CD4-positive, alpha-beta memory T cell (primary cell): ENCODE measurements around the gene B4GALNT4. TPM values are rescaled to one million over a fixed set of nuclear protein-coding genes. Genes with fewer than 3 reads are reported as not detected.
"Not testable (repeated sequence)": the region's sequence is repeated elsewhere in the genome, so short reads cannot be mapped to it uniquely, and the experiment has no call there.

Experiments used
- CTCF ChIA-PET: fragments of 350-600 bp; sonication (Branson Sonifier 250); formaldehyde crosslinking; loops from one replicate; lab custom pipeline; 2021; ENCODE audit warnings: inconsistent platforms; ENCODE audit not compliant: partially characterized antibody; lab: Charles Lee
- POLR2A ChIA-PET: fragments of 350-600 bp; sonication (Branson Sonifier 250); formaldehyde crosslinking; loops from one replicate; lab custom pipeline; 2021; ENCODE audit not compliant: partially characterized antibody; lab: Charles Lee
- DNase-seq, 5 donors: peaks; one replicate each; pipeline versions ENCODE4 v3.0.0 to v3.0.0-alpha.2; 2020 to 2022; ENCODE audit warnings: mixed read lengths in 1 of 5
- H3K27ac ChIP-seq: one replicate; pipeline ENCODE4 v1.7.0; 2013; ENCODE audit warnings: low read depth, low read length
- H3K27me3 ChIP-seq: 2 replicates; pipeline ENCODE4 v1.7.0; 2013; ENCODE audit warnings: mild to moderate bottlenecking, low read length, moderate library complexity; ENCODE audit not compliant: insufficient read depth
- H3K36me3 ChIP-seq: 2 replicates; pipeline ENCODE4 v1.7.0; 2013; ENCODE audit warnings: mild to moderate bottlenecking, low read length, moderate library complexity; ENCODE audit not compliant: insufficient read depth
- H3K4me1 ChIP-seq: 2 replicates; pipeline ENCODE4 v1.7.0; 2013; ENCODE audit warnings: mild to moderate bottlenecking, low read length, moderate library complexity; ENCODE audit not compliant: insufficient read depth
- H3K4me3 ChIP-seq, 2 donors: one replicate each; pipeline ENCODE4 v1.7.0; 2013; ENCODE audit warnings: low read length in 2 of 2, mild to moderate bottlenecking in 1 of 2
- H3K9me3 ChIP-seq, 2 donors: one replicate each; pipeline ENCODE4 v1.7.0; 2013; ENCODE audit warnings: low read length in 2 of 2, control low read depth in 1 of 2; ENCODE audit not compliant: control insufficient read depth in 1 of 2
- H3K27ac Mint-ChIP-seq, 7 donors: one replicate each; pipeline ENCODE4 v1.8.0; 2020 to 2021; ENCODE audit warnings: mixed read lengths in 7 of 7, mild to moderate bottlenecking in 6 of 7, inconsistent platforms in 3 of 7, moderate library complexity in 3 of 7
- H3K27me3 Mint-ChIP-seq, 2 donors: one replicate each; pipeline ENCODE4 v1.8.0; 2020 to 2021; ENCODE audit warnings: mixed read lengths in 2 of 2
- H3K36me3 Mint-ChIP-seq, 2 donors: one replicate each; pipeline ENCODE4 v1.8.0; 2020 to 2021; ENCODE audit warnings: mixed read lengths in 2 of 2, inconsistent platforms in 1 of 2, mild to moderate bottlenecking in 1 of 2
- H3K4me1 Mint-ChIP-seq, 4 donors: one replicate each; pipeline ENCODE4 v1.8.0; 2020 to 2021; ENCODE audit warnings: mixed read lengths in 4 of 4, mild to moderate bottlenecking in 1 of 4
- H3K4me3 Mint-ChIP-seq, 8 donors: one replicate each; pipeline ENCODE4 v1.8.0; 2020 to 2021; ENCODE audit warnings: mixed read lengths in 8 of 8, mild to moderate bottlenecking in 7 of 8, moderate library complexity in 6 of 8, inconsistent platforms in 3 of 8
- H3K9me3 Mint-ChIP-seq, 8 donors: one replicate each; pipeline ENCODE4 v1.8.0; 2020 to 2021; ENCODE audit warnings: mixed read lengths in 8 of 8, mild to moderate bottlenecking in 5 of 8, inconsistent platforms in 3 of 8, moderate library complexity in 1 of 8
- intact Hi-C: fragments of 100-400 bp; cut with micrococcal nuclease; formaldehyde crosslinking; loops from one replicate; pipeline ENCODE4 v1.15.1; 2023
- polyA plus RNA-seq, 2 donors: library from polyadenylated mRNA; unstranded; fragments of 300-500 nt; fragmentation: Illumina TruSeq; gene quantifications; one replicate each; pipeline ENCODE4 v1.2.3, GENCODE V29; 2021
- total RNA-seq, 2 experiments: library from RNA; stranded (reverse); gene quantifications; one replicate each; pipeline ENCODE4 v1.2.3, GENCODE V29; 2021

The B4GALNT4 gene
- total and polyA plus RNA-seq, 4 experiments from 2014 or later, result 2.2 to 2.4 TPM; not detected in 2

- Histone ChIP-seq H3K4me3 (no peak overlapping the region), H3K4me1 (peaks cover 19% of the 10 kb centered on the region), H3K27me3 (no peaks in the 10 kb centered on the region), H3K36me3 (no peaks in the 10 kb centered on the region), H3K27ac (no peak overlapping the region), H3K9me3 (peaks cover 0 to 7% of the 10 kb centered on the region in 2 donors)
- Mint-ChIP-seq H3K27me3 (no peaks in the 10 kb centered on the region), H3K36me3 (peaks cover 0 to 5% of the 10 kb centered on the region in 2 donors), H3K27ac (peak overlapping the region in 2 of 7 donors; percentile 65 to 72), H3K4me1 (peaks cover 4 to 19% (median 14%) of the 10 kb centered on the region in 4 donors), H3K4me3 (peak overlapping the region in 1 of 8 donors; percentile 18), H3K9me3 (peaks cover 0 to 6% (median under 1%) of the 10 kb centered on the region in 8 donors)
- intact Hi-C loops, result no loop called here
- CTCF ChIA-PET, result interaction anchor here (0.9 to 1.8 kb wide), 3 partner anchors 54 to 108 kb away, joined by 4 to 7 read pairs (median 5); no protein-coding TSS in a partner anchor
- peak in 4 of 5 donors; percentile 20 to 65 (median 30) for DNase-seq
- POLR2A ChIA-PET, result interaction anchor here (0.6 to 2.2 kb wide), 9 partner anchors 9 to 159 kb away, joined by 3 to 9 read pairs (median 3); no protein-coding TSS in a partner anchor
These were observed 10.1 kb upstream of the B4GALNT4 start for GRCh38 chr11:359181-359714.

- Mint-ChIP-seq H3K36me3 (no peaks in the 10 kb centered on the region), H3K4me1 (peaks cover 2 to 14% (median 9%) of the 10 kb centered on the region in 4 donors), H3K27me3 (no peaks in the 10 kb centered on the region), H3K27ac (peak overlapping the region in 1 of 7 donors; percentile 29), H3K9me3 (peaks cover 0 to 6% (median 2%) of the 10 kb centered on the region in 8 donors), H3K4me3 (no peak overlapping the region)
- ChIA-PET CTCF (interaction anchor here (0.5 to 5.4 kb wide), 7 partner anchors 44 to 111 kb away, joined by 3 to 34 read pairs (median 4); partner anchors contain the start of gene PTDSS2), POLR2A (interaction anchor here (1.0 to 4.8 kb wide), 4 partner anchors 44 to 110 kb away, joined by 3 to 25 read pairs (median 4); no protein-coding TSS in a partner anchor)
- Histone ChIP-seq H3K36me3 (no peaks in the 10 kb centered on the region), H3K9me3 (peaks cover 0 to 7% of the 10 kb centered on the region in 2 donors), H3K4me1 (peaks cover 12% of the 10 kb centered on the region), H3K27me3 (no peaks in the 10 kb centered on the region), H3K27ac (no peak overlapping the region), H3K4me3 (no peak overlapping the region)
- intact Hi-C loops, result no loop called here
- no peak for DNase-seq
These were observed 8.7 kb upstream of the B4GALNT4 start for GRCh38 chr11:360326-361280.

- H3K36me3 ChIP-seq, result no peaks in the 10 kb centered on the region
- H3K27me3 ChIP-seq, result peaks cover 14% of the 10 kb centered on the region
- Mint-ChIP-seq H3K36me3 (peaks cover 0 to 5% of the 10 kb centered on the region in 2 donors), H3K4me3 (no peak overlapping the region), H3K4me1 (peaks cover 2 to 15% (median 13%) of the 10 kb centered on the region in 4 donors), H3K27ac (peak overlapping the region in 1 of 7 donors; percentile 8), H3K27me3 (peaks cover 13 to 15% of the 10 kb centered on the region in 2 donors), H3K9me3 (peaks cover 0 to 6% (median 2%) of the 10 kb centered on the region in 8 donors)
- ChIA-PET POLR2A (interaction anchor here (0.8 to 4.8 kb wide), 4 partner anchors 54 to 156 kb away, joined by 3 to 25 read pairs (median 6); partner anchors contain the start of genes BET1L and RIC8A), CTCF (interaction anchor here (0.7 to 5.4 kb wide), 13 partner anchors 14 to 113 kb away, joined by 3 to 67 read pairs (median 6); partner anchors contain the start of genes IFITM2 and PTDSS2)
- no peak for DNase-seq
- H3K4me1 ChIP-seq, result peaks cover 9% of the 10 kb centered on the region
- intact Hi-C loops, result no loop called here
- no peak overlapping the region for H3K4me3 ChIP-seq
- H3K9me3 ChIP-seq, result peaks cover 0 to 7% of the 10 kb centered on the region in 2 donors
- H3K27ac ChIP-seq, result no peak overlapping the region
These were observed 6.5 kb upstream of the B4GALNT4 start for GRCh38 chr11:362642-363442.

DNA sequence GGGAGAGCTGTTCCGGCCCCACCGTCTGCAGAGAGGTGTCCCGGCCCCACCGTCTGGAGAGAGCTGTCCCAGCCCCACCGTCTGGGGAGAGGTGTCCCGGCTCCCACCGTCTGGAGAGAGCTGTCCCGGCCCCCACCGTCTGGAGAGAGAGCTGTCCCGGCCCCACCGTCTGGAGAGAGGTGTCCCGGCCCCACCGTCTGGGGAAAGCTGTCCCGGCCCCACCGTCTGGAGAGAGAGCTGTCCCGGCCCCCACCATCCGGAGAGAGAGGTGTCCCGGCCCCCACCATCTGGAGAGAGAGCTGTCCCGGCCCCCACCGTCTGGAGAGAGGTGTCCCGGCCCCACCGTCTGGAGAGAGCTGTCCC lies 5.9 kb upstream of the B4GALNT4 start:
- H3K4me3 ChIP-seq, H3K36me3 Mint-ChIP-seq, H3K36me3 ChIP-seq, H3K27ac Mint-ChIP-seq, H3K27ac ChIP-seq, H3K4me3 Mint-ChIP-seq, H3K9me3 ChIP-seq, DNase-seq, intact Hi-C loops, H3K9me3 Mint-ChIP-seq: not testable (repeated sequence)
- H3K27me3 Mint-ChIP-seq, result peaks cover 18% of the 10 kb centered on the region in 2 donors
- POLR2A ChIA-PET, result interaction anchor here (0.8 to 4.8 kb wide), 6 partner anchors 48 to 156 kb away, joined by 3 to 25 read pairs (median 8); partner anchors contain the start of genes BET1L, PGGHG and RIC8A
- H3K27me3 ChIP-seq, result peaks cover 19% of the 10 kb centered on the region
- H3K4me1 Mint-ChIP-seq, result peaks cover 5 to 20% (median 17%) of the 10 kb centered on the region in 4 donors
- peaks cover 14% of the 10 kb centered on the region for H3K4me1 ChIP-seq
- CTCF ChIA-PET, result interaction anchor here (0.7 to 5.4 kb wide), 15 partner anchors 8 to 133 kb away, joined by 3 to 67 read pairs (median 6); partner anchors contain the start of genes IFITM2, PTDSS2 and SIGIRR

- no peak overlapping the region for H3K27ac ChIP-seq
- Mint-ChIP-seq H3K36me3 (peaks cover 0 to 5% of the 10 kb centered on the region in 2 donors), H3K27me3 (peaks cover 18 to 20% of the 10 kb centered on the region in 2 donors), H3K4me1 (peaks cover 7 to 22% (median 19%) of the 10 kb centered on the region in 4 donors), H3K9me3 (peaks cover 0 to 7% (median 2%) of the 10 kb centered on the region in 8 donors), H3K4me3 (peak overlapping the region in 2 of 8 donors; percentile 12 to 51), H3K27ac (peak overlapping the region in 2 of 7 donors; percentile 7 to 63)
- H3K4me1 ChIP-seq, result peaks cover 17% of the 10 kb centered on the region
- ChIA-PET CTCF (interaction anchor here (0.6 to 5.4 kb wide), 24 partner anchors 9 to 157 kb away, joined by 3 to 67 read pairs (median 4); partner anchors contain the start of genes BET1L, IFITM2, PTDSS2 and RIC8A), POLR2A (interaction anchor here (0.7 to 4.8 kb wide), 11 partner anchors 43 to 157 kb away, joined by 3 to 25 read pairs (median 5); partner anchors contain the start of genes BET1L, PGGHG and RIC8A)
- H3K36me3 ChIP-seq, result no peaks in the 10 kb centered on the region
- H3K9me3 ChIP-seq, result peaks cover 0 to 7% of the 10 kb centered on the region in 2 donors
- intact Hi-C loops, result no loop called here
- DNase-seq, result peak; percentile 61 to 76 (median 72)
- H3K27me3 ChIP-seq, result peaks cover 22% of the 10 kb centered on the region
- no peak overlapping the region for H3K4me3 ChIP-seq
These were observed 5.1 kb upstream of the B4GALNT4 start for GRCh38 chr11:363948-364761.
